GM21737 (cell line): ENCODE results near the gene PFAS.
A peak's percentile ranks its signal among the peaks of the same experiment; 100 is the strongest.
"Not testable (repeated sequence)": the region's sequence is repeated elsewhere in the genome, so short reads cannot be mapped to it uniquely, and the experiment has no call there.

Source experiments
- ATAC-seq: cut with Tn5 transposase; IDR thresholded peaks from one replicate; pipeline ENCODE4 v1.9.1; 2021; ENCODE audit warnings: mild to moderate bottlenecking, moderate library complexity; ENCODE audit not compliant: unreplicated experiment

PFAS gene, protein sequence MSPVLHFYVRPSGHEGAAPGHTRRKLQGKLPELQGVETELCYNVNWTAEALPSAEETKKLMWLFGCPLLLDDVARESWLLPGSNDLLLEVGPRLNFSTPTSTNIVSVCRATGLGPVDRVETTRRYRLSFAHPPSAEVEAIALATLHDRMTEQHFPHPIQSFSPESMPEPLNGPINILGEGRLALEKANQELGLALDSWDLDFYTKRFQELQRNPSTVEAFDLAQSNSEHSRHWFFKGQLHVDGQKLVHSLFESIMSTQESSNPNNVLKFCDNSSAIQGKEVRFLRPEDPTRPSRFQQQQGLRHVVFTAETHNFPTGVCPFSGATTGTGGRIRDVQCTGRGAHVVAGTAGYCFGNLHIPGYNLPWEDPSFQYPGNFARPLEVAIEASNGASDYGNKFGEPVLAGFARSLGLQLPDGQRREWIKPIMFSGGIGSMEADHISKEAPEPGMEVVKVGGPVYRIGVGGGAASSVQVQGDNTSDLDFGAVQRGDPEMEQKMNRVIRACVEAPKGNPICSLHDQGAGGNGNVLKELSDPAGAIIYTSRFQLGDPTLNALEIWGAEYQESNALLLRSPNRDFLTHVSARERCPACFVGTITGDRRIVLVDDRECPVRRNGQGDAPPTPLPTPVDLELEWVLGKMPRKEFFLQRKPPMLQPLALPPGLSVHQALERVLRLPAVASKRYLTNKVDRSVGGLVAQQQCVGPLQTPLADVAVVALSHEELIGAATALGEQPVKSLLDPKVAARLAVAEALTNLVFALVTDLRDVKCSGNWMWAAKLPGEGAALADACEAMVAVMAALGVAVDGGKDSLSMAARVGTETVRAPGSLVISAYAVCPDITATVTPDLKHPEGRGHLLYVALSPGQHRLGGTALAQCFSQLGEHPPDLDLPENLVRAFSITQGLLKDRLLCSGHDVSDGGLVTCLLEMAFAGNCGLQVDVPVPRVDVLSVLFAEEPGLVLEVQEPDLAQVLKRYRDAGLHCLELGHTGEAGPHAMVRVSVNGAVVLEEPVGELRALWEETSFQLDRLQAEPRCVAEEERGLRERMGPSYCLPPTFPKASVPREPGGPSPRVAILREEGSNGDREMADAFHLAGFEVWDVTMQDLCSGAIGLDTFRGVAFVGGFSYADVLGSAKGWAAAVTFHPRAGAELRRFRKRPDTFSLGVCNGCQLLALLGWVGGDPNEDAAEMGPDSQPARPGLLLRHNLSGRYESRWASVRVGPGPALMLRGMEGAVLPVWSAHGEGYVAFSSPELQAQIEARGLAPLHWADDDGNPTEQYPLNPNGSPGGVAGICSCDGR (N-terminal part only)

DNA sequence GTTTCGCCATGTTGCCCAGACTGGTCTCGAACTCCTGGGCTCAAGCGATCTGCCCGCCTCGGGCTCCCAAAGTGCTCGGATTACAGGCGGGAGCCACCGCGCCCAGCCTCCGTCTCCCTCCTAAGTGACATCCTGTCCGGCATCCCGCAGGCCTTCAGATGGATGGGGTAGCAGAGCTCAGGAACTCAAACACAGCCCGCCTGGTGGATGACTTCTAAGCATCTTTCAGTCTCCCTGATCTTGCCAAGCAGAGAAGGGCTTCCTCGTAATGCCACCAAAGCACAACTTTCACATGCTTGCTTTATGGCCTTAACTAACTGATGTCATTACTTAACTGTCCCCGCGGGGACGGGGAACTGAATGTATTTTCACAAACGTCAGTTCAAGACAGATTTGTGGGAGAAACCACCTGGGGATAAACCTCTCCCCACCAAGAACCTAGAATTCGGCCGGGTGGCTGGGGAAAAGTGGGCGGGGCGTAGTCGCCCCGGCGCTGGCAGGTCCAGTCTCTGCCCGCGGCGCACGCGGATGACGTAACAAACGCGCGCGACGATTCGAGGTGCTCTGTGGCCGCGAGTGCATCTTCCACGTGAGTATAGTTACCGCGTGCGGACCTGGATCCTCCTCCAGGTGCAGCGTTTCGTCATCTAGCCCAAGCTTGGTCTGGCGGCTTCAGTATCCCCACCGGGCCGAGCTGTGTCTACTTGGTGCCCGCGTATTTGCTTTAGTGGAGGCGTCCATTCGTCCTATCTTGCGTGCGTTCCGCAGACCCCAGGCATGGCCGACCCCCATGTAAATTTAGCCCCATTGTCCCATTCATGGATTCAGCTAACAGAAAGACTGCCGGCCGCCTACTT, at the start of gene PFAS:
Gene PFAS (plus strand): TSS at position 539 of the 857 bp plus-strand sequence. CDS start 4,649 bp downstream, outside the sequence.
- ATAC-seq, result peak; percentile 46

DNA sequence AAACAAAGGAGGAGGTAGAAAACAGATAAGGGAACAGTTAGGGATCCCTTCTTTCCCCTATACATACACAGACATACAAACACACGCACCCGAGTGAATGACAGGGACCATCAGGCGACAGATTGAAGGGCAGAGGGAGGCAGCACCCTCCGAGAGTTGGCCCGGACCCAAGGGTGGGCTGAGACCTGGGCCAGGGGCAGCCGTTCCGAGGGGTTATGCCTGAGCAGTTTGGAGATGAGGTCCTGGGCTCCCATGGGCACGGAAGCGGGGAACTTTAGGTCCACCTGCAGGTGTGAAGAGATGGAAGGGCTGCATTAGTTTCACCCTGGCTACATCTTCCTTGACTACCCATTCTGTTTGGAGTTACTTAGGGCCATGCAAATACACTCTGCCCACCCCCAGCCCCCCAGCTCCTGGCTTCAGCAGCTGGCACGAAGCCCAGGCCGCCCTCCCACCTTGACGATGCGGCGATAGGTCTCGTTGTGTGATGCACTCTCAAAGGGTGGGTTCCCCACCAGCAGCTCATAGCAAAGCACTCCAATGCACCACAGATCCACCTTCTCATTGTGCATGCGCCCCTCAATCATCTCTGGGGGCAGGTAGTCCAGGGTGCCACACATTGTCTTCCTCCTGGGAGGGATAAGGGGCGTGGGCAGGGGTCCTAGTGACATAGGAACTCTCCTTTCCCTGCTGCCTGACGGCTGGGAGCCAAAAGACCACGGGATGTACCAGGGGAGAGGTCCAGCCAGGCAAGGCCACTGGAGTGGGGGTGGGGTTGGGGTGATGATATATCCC, 44.1 kb upstream of the PFAS start:
- ATAC-seq, result no peak

DNA sequence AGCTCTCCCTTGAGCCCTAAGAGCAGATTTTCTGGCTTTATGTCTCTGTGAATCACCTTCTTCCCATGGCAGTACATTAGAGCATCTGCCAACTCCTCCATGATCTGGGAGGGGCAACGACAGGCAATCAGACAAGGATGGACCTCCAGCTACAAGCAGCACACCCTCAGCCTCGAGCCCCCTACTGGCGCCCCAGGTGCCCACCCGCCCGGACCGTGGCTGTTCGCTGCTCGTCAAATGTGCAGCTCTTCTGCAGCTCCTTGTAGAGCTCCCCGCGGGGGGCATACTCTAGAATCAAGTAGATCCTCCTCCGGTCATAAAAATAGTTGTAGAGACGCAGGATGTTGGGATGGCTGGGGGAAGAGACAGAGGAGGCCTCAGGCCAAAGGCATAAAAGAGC, 42.6 kb upstream of the PFAS start:
- ATAC-seq, result no peak

DNA sequence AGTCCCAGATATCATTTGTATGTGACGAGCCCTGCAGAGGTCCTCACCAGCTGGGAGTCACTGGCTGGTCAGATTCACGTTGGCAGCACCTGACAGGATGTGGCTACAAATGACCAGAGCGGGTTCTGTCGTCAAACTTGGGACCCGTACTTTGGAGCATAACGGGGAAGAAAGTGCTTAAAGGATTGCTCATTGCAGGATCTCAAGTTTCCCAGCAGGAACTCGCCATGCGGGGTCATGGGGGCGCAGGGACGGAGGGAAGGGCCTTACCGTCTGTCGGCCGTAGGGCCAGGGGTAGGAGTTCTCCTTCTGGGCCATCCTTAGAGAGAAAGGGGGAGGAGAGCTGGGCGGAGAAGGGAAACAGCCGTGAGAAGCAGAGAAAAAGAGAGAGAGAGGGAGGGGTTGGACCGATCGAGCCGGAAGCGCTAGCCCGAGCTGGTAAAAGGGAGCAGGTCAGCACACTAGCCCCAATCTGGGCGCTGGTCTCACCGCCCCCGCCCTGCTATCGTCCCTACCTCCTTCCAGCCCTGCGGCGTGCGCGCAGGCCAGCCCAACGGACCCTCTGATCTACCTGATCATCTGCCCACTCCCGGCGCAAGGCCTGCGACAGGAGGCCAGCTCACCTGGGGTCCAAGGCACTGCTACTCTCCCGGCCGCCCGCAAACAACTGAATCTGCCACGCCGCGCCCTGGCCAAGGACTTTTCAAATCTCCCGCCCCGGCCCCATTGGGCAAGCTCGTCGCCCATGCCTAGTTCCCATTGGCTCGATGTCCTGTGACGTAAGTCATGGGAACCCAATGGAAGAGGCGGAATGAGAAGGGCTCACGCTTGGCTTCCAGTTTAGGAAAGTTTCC, 39.0 kb upstream of the PFAS start, which contains the start of gene AURKB:
Gene AURKB (minus strand): TSS at position 669 of the 854 bp plus-strand sequence. CDS start 351 bp downstream, at position 318.
- peak; percentile 81 for ATAC-seq

DNA sequence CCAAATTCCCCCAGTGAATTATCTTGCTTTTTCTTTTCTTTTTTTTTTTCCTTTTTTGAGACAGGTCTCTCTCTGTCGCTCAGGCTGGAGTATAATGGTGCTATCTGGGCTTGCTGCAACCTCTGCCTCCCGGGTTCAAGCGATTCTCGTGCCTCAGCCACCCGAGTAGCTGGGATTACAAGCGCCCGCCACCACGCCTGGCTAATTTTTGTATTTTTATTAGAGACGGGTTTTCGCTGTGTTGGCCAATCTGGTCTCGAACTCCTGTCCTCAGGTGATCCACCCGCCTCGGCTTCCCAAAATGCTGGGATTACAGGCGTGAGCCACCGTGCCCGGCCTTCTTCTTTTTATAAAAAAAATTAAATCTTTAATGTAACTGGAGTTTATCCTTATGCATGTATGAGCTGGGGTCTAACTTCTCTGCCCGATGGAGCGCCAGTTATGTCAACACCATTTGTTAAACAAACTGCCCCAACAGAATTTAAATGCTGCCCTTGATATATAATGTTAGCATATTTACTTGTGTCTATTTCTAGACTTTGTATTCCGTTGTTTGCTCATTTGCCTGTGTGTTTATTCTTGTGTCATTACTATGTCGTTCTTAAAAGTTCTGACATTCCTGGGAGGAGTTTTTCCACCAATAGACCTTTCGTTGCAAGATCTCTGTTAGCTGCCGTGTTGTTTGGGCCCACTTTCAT, 38.2 kb upstream of the PFAS start:
- ATAC-seq, result no peak

DNA sequence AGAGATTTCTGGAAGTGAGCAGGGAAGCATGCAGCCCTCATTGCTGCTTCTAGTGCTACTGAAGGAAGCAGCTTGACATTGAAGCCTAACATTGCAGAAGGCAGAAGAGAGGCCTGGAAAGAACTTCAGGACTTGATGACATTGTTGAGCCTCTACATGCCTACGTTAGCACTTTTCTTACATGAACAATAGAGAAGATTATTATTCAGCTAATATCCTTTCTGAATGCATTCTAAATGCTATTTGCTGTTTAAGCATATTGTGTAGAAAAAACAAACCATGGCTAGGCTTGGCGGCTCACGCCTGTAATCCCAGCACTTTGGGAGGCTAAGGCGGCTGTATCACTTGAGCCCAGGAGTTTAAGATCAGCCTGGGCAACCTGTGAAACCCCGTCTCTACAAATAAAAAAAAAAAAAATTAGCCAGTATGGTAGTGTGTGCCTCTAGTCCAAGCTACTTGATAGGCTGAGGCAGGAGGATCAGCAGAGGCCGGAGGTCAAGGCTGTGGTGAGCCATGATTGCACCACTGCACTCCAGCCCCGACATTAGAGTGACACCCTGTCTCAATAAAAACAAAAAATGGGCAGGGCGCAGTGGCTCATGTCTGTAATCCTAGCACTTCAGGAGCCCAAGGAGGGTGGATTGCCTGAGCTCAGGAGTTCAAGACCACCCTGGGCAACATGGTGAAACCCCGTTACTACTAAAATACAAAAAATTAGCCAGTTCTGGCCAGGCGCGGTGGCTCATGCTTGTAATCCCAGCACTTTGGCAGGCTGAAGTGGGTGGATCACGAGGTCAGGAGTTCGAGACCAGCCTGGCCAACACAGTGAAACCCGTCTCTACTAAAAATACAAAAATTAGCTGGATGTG, 36.5 kb upstream of the PFAS start:
- no peak for ATAC-seq

DNA sequence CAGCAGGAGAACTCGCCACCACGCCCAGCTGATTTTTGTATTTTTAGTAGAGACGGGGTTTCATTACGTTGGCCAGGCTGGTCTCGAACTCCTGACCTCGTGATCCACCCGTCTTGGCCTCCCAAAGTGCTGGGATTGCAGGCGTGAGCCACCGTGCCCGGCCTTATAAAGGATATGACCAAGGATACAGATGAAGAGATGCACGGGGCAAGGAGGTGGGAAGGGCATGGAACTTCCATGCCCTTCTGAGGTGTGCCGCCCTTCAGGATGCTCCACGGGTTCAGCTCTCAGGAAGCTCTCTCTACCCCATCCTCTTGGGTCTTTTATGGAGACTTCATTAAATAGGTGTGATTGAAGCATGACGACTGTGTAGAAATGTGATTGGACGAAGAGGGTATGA, 35.1 kb upstream of the PFAS start:
- ATAC-seq, result not testable (repeated sequence)

DNA sequence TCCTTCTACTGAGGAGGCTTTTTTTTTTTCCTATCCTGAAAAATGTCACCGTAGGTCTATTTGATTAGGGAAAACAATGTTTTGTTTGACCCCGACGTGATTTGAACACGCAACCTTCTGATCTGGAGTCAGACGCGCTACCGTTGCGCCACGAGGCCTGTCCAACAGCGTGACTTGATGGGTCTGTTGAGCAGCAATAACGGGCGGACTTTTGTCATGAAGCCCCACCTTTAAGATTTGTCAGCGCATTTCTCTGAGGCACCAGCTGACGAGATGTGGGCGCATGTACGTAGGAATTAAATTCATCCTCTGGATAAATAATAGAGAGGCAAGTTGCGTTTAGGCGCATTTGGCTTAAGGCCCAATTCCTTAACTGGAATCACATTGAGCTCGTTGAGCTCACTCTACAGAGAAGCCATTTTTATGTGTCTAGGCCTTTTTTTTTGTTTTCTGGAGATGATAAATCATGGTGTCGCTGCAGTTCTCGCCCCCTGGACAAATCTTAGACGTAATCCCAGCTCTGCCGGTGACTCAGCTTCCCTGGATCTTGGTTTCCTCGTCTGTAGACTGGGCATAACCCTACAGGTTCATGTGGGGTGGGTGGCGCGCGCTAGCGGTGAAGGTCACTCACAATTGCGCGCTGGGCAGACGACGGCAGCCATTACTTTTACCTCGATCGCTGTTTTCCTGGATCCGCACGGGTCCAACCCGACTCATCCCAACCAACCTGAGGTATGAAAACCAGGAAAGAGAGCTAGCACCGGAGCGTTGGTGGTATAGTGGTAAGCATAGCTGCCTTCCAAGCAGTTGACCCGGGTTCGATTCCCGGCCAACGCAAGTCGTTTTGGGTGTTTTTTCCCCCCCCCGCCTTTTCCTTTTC, 28.1 kb upstream of the PFAS start:
- no peak for ATAC-seq

DNA sequence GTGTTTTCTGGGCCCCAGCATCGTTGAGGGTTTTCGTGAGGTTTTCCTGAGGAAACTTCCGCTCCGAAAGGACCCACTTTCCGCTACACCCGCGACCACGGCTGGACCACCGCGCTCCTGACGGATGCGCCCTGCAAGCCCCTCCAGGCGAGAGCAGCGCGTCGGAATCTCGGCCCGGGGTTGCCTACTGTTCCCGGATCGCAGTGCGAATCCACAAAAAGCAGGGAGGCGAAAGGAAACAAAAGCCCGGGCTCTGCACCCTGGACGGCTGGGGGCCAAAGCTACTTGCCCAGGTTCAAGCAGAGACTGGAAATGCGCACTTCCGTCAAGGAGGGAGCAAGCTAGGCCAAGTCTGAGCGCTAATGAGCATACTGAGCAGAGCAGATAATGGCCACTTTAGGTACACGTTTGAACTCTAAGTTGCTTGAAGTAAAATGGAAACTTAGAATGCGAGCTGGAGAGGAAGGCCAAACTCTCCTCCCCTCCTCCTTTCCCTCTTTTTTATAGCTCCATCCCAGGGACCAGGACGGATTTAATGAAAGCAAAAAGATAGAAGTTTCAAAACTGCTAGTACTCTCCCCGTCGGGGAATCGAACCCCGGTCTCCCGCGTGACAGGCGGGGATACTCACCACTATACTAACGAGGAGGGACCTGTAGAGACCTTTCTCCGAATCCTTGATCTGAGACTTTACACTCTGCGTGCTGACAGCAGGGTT, 27.3 kb upstream of the PFAS start:
- peak; percentile 40 for ATAC-seq

DNA sequence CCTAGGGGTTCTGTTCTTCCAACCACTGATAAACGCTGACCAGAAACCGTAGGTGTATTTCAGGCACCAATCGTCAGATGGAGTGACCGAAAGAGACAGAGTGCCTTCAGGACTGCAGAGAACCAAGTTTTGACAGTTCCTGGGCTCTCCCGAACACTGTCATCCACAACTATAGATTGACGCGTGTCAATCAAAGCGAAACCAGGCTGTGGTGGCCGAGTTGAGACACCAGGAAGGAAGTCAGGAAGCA, 26.8 kb upstream of the PFAS start:
- peak; percentile 32 for ATAC-seq

DNA sequence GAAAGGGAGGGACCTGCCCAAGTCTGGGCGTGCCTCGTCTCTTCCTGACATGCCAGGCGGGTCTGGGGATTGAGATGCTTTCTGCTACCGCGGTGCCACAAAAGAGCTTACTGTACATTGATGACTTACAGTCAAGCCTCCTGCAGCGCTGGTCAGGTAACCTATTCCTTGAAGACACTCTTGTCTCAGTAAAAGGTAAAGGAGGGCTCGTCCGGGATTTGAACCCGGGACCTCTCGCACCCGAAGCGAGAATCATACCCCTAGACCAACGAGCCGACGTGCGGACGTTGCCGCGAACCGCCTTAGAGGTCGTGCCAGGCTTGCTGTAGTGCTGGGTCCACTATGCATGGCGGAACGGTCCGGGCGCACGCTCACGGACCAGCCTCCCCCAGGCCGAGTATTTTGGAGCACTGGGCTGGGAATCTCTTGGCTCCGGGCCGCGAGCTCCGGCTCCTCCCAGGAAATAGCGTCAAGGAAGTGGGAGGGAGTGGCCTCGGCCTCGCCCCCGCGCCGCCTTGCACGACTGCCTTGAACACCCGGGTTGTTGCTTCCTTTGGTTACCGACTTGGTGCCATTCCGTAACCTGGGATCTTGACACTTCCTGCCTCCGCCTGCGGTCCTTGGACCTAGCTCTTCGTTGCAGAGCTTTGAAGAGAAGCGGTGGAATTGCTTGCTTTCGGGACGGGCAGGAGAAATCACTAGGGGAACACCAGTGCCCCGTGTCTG, 26.3 kb upstream of the PFAS start:
- ATAC-seq, result peak; percentile 29

DNA sequence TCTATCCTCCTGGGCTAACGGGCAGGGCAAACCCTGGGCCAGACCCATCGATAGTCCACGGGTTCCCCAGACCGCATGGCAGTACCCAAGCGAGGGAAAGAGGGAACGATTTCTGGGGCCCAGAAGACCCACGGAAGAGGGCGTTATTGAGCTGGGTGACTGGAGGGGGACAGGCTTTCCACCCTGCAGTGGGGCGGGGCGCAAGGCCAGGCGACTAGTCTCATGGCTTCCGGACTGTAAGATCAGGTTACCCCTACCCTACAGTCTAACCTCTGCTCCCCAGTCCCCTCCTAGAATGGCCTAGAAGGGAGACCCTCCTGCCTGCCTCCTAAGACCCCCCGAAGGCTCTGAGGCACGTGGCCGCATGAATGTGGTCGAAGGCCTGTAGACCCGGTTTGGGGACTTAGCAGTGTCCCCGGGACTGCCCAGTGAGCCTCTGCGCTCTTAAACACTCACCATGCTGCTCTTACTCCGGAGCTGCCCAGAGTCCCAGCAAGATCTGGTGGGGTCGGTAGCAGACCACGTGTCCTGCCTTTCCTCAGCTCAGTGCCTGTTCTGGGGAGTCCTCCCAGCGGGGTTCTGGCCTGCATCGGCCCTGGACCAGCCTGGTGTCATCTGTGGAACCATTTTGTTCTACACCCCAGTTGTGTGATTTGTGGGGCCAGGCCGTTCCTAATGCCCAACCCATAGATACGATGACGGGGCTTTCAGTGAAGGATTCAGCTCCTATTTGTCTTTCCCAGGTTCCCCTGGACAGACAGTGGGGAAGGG, 25.5 kb upstream of the PFAS start:
- no peak for ATAC-seq

DNA sequence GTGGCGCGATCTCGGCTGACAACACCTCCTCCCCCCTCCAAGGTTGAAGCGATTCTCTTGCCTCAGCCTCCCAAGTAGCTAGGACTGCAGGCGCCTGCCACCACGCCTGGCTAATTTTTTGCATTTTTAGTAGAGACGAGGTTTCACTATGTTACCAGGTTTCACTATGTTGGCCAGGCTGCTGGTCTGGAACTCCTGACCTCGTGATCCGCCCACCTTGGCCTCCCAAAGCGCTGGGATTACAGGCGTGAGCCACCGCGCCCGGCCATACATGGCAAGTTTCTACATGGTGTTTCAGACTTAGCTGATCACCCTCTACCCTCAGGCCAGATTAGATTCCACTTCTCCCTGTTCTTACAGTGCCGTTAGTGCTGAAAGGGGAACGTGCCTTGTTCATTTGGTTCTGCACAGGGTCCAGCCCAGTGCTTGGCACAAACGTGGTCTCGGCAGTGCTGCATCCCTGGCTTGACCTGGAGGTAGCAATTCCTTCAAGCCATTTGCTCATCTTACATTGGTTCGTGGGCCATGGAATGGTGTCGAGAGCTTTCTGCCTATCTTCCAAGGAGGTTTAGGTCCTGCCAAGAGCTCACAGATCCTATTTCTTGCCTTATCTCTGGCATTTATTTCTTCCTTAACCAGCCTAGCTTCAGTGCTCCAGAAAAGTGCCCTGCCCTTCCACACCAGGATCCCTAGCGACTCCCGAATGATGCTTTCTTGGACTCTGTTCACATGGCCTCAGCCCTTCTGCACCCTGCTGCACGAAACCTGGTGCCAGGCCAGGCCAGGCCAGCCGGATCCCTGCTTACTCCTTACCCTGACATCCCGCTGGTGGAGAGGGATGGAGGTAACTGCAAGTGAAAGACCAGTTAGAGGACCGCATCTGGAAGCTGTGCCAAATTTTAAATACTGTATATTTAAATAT, 23.9 kb upstream of the PFAS start:
- ATAC-seq, result no peak
